ENCODE data around the gene TYR.
"Not testable (repeated sequence)": the region's sequence is repeated elsewhere in the genome, so short reads cannot be mapped to it uniquely, and the experiment has no call there.

TYR gene
- 0 reads per million in 2 donors for total RNA-seq

GRCh38 chr11:89177691-89178231 lies at the start of gene TYR:
Gene TYR, plus strand, starts transcription at chr11:89177875. Its CDS starts 79 bp downstream, at chr11:89177954.
- no peak for DNase-seq

- no peak for DNase-seq
These were observed 41.1 kb upstream of the TYR start for GRCh38 chr11:89136606-89137005.

GRCh38 chr11:89147229-89147628 lies 30.4 kb upstream of the TYR start:
- no peak for DNase-seq

- no peak for DNase-seq
These were observed 17.7 kb upstream of the TYR start for GRCh38 chr11:89159974-89160373.

GRCh38 chr11:89161949-89162348 lies 15.7 kb upstream of the TYR start:
- no peak for DNase-seq

GRCh38 chr11:89163686-89164085 lies 14.0 kb upstream of the TYR start:
- DNase-seq = no peak

GRCh38 chr11:89168396-89168795 lies 9.3 kb upstream of the TYR start:
- DNase-seq = no peak

GRCh38 chr11:89175796-89176195 lies 1.9 kb upstream of the TYR start:
- DNase-seq = no peak

GRCh38 chr11:89176938-89177337 lies 737 bp upstream of the TYR start:
- no peak for DNase-seq

GRCh38 chr11:89181111-89181510 lies 3.4 kb downstream of the TYR start:
- DNase-seq = no peak

GRCh38 chr11:89182773-89183518 lies 5.3 kb downstream of the TYR start:
- no peak for DNase-seq

GRCh38 chr11:89184021-89184420 lies 6.3 kb downstream of the TYR start:
- DNase-seq = no peak

- DNase-seq = no peak
These were observed 12.1 kb downstream of the TYR start for GRCh38 chr11:89189776-89190175.

GRCh38 chr11:89201138-89201537 lies 23.5 kb downstream of the TYR start:
- DNase-seq = no peak

GRCh38 chr11:89203814-89204213 lies 26.1 kb downstream of the TYR start:
- DNase-seq = no peak

- no peak for DNase-seq
These were observed 27.7 kb downstream of the TYR start for GRCh38 chr11:89205378-89205777.

- no peak for DNase-seq
These were observed 43.1 kb downstream of the TYR start for GRCh38 chr11:89220684-89221339.

- DNase-seq = no peak
These were observed 57.4 kb downstream of the TYR start for GRCh38 chr11:89235083-89235482.

- no peak for DNase-seq
These were observed 58.3 kb downstream of the TYR start for GRCh38 chr11:89235976-89236375.

GRCh38 chr11:89247007-89247406 lies 69.3 kb downstream of the TYR start:
- DNase-seq = not testable (repeated sequence)

GRCh38 chr11:89249196-89249595 lies 71.5 kb downstream of the TYR start:
- no peak for DNase-seq

- not testable (repeated sequence) for DNase-seq
These were observed 83.8 kb downstream of the TYR start for GRCh38 chr11:89261483-89261882.

GRCh38 chr11:89267660-89268302 lies 90.1 kb downstream of the TYR start:
- no peak for DNase-seq
